SK-N-SH treated with all-trans-retinoic acid at 6 μM for 48 hours (cell line): ENCODE results near the gene ARF4.

Experiments used
- ATAC-seq: fragments of 200-7000 bp; cut with Tn5 transposase; 3 replicates; pipeline ENCODE4 v1.9.1; 2020; ENCODE audit warnings: mild to moderate bottlenecking, moderate library complexity
- ARNTL ChIP-seq: fragments of 450-650 bp; formaldehyde crosslinking; IDR thresholded peaks from 2 replicates; pipeline ENCODE4 v1.5.0; 2020; ENCODE audit warnings: low read depth, mild to moderate bottlenecking, moderate library complexity, borderline replicate concordance
- BACH2 ChIP-seq: fragments of 250-450 bp; sonication (Bioruptor Pico); IDR thresholded peaks from 2 replicates; pipeline ENCODE4 v1.9.0; 2021; ENCODE audit warnings: mild to moderate bottlenecking, borderline replicate concordance
- CREB5 ChIP-seq: fragments of 250-450 bp; sonication (Bioruptor Pico); IDR thresholded peaks from 2 replicates; pipeline ENCODE4 v1.5.1; 2020; ENCODE audit warnings: low read depth, mild to moderate bottlenecking, moderate library complexity
- CSDC2 ChIP-seq: fragments of 250-450 bp; sonication (Bioruptor Pico); IDR thresholded peaks from 2 replicates; pipeline ENCODE4 v1.5.0; 2020; ENCODE audit warnings: mild to moderate bottlenecking, moderate library complexity
- CSRNP3 ChIP-seq: fragments of 250-450 bp; sonication (Bioruptor Pico); IDR thresholded peaks from 2 replicates; pipeline ENCODE4 v1.5.1; 2021; ENCODE audit warnings: mild to moderate bottlenecking, moderate library complexity
- ESRRG ChIP-seq: fragments of 250-450 bp; sonication (Bioruptor Pico); IDR thresholded peaks from 2 replicates; pipeline ENCODE4 v1.6.1; 2021; ENCODE audit warnings: mild to moderate bottlenecking
- GLIS3 ChIP-seq: fragments of 250-450 bp; sonication (Bioruptor Pico); IDR thresholded peaks from 2 replicates; pipeline ENCODE4 v1.5.0; 2020; ENCODE audit warnings: mild to moderate bottlenecking, moderate library complexity
- ISL1 ChIP-seq: fragments of 250-450 bp; sonication (Bioruptor Pico); IDR thresholded peaks from 2 replicates; pipeline ENCODE4 v2.1.2; 2022; ENCODE audit warnings: mild to moderate bottlenecking, moderate library complexity
- OSR1 ChIP-seq: fragments of 250-450 bp; sonication (Bioruptor Pico); IDR thresholded peaks from 2 replicates; pipeline ENCODE4 v1.8.0; 2022; ENCODE audit warnings: moderate library complexity, mild to moderate bottlenecking, inconsistent platforms
- PATZ1 ChIP-seq: fragments of 250-450 bp; sonication (Bioruptor Pico); IDR thresholded peaks from 2 replicates; pipeline ENCODE4 v1.8.0; 2020; ENCODE audit warnings: mild to moderate bottlenecking, moderate library complexity, borderline replicate concordance
- POU6F1 ChIP-seq: fragments of 250-450 bp; sonication (Bioruptor Pico); IDR thresholded peaks from 2 replicates; pipeline ENCODE4 v1.8.0; 2021; ENCODE audit warnings: low read depth, mild to moderate bottlenecking, moderate library complexity, borderline replicate concordance
- PPARA ChIP-seq: fragments of 250-450 bp; sonication (Bioruptor Pico); IDR thresholded peaks from 2 replicates; pipeline ENCODE4 v1.5.0; 2020; ENCODE audit warnings: mild to moderate bottlenecking, borderline replicate concordance
- RARB ChIP-seq: fragments of 250-450 bp; sonication (Bioruptor Pico); IDR thresholded peaks from 2 replicates; pipeline ENCODE4 v1.8.0; 2021; ENCODE audit warnings: mild to moderate bottlenecking, moderate library complexity
- SNAI2 ChIP-seq: fragments of 250-450 bp; sonication (Bioruptor Pico); IDR thresholded peaks from 2 replicates; pipeline ENCODE4 v1.5.0; 2020; ENCODE audit warnings: mild to moderate bottlenecking, moderate library complexity
- TCF4 ChIP-seq: fragments of 250-450 bp; sonication (Bioruptor Pico); IDR thresholded peaks from 2 replicates; pipeline ENCODE4 v1.8.0; 2021; ENCODE audit warnings: mild to moderate bottlenecking, moderate library complexity, borderline replicate concordance
- TOX ChIP-seq: fragments of 250-450 bp; sonication (Bioruptor Pico); IDR thresholded peaks from 2 replicates; pipeline ENCODE4 v1.8.0; 2021; ENCODE audit warnings: mild to moderate bottlenecking, moderate library complexity, borderline replicate concordance
- TSHZ2 ChIP-seq: fragments of 250-450 bp; sonication (Bioruptor Pico); IDR thresholded peaks from 2 replicates; pipeline ENCODE4 v1.5.0; 2020; ENCODE audit warnings: mild to moderate bottlenecking, moderate library complexity
- ZC3H10 ChIP-seq: fragments of 250-450 bp; sonication (Bioruptor Pico); IDR thresholded peaks from 2 replicates; pipeline ENCODE4 v1.5.1; 2021; ENCODE audit warnings: mild to moderate bottlenecking, moderate library complexity
- ZFP3 ChIP-seq: fragments of 250-450 bp; sonication (Bioruptor Pico); IDR thresholded peaks from 2 replicates; pipeline ENCODE4 v1.5.0; 2020; ENCODE audit warnings: mild to moderate bottlenecking, moderate library complexity
- ZFP30 ChIP-seq: fragments of 450-650 bp; formaldehyde crosslinking; IDR thresholded peaks from 2 replicates; pipeline ENCODE4 v1.5.0; 2022; ENCODE audit warnings: mild to moderate bottlenecking, moderate library complexity
- ZNF565 ChIP-seq: fragments of 450-650 bp; formaldehyde crosslinking; conservative IDR thresholded peaks from 2 replicates; pipeline ENCODE4 v1.5.0; 2020; ENCODE audit warnings: low read depth, mild to moderate bottlenecking, moderate library complexity
- ZNF70 ChIP-seq: fragments of 450-650 bp; formaldehyde crosslinking; IDR thresholded peaks from 2 replicates; pipeline ENCODE4 v1.5.0; 2020; ENCODE audit warnings: mild to moderate bottlenecking, moderate library complexity
- ZNF8 ChIP-seq: fragments of 450-650 bp; formaldehyde crosslinking; IDR thresholded peaks from 2 replicates; pipeline ENCODE4 v1.5.0; 2020; ENCODE audit warnings: mild to moderate bottlenecking, moderate library complexity

Gene ARF4

GRCh38 chr3:57575966-57576626, 21.0 kb downstream of the ARF4 start:
- ATAC-seq = no peak
- no peak for TF ChIP-seq SNAI2
- TF ChIP-seq OSR1 = no peak
- TF ChIP-seq ZFP3 (CRISPR knock-in tag) = no peak
- no peak for TF ChIP-seq BACH2 (CRISPR knock-in tag)
- TF ChIP-seq ZNF70 = no peak
- TF ChIP-seq ZNF8 (CRISPR knock-in tag) = no peak
- no peak for TF ChIP-seq TOX
- no peak for TF ChIP-seq GLIS3 (CRISPR knock-in tag)
- TF ChIP-seq POU6F1 = no peak
- no peak for TF ChIP-seq ARNTL (CRISPR knock-in tag)
- no peak for TF ChIP-seq PPARA (CRISPR knock-in tag)
- TF ChIP-seq ISL1 = no peak
- TF ChIP-seq CREB5 (CRISPR knock-in tag) = no peak
- TF ChIP-seq ESRRG = no peak
- TF ChIP-seq TSHZ2 (CRISPR knock-in tag) = no peak
- no peak for TF ChIP-seq ZFP30 (CRISPR knock-in tag)
- no peak for TF ChIP-seq CSDC2 (CRISPR knock-in tag)
- TF ChIP-seq CSRNP3 = no peak
- no peak for TF ChIP-seq TCF4 (CRISPR knock-in tag)

GRCh38 chr3:57572096-57572495, 25.0 kb downstream of the ARF4 start:
- ATAC-seq = no peak
- TF ChIP-seq CSRNP3 (no peak), ESRRG (no peak), ISL1 (no peak), PATZ1 (CRISPR knock-in tag) (no peak), ZC3H10 (CRISPR knock-in tag) (no peak), SNAI2 (no peak), ARNTL (CRISPR knock-in tag) (no peak), GLIS3 (CRISPR knock-in tag) (no peak), ZFP30 (CRISPR knock-in tag) (no peak), TCF4 (CRISPR knock-in tag) (no peak), CSDC2 (CRISPR knock-in tag) (no peak), OSR1 (no peak), ZNF8 (CRISPR knock-in tag) (no peak), ZNF565 (CRISPR knock-in tag) (no peak), PPARA (CRISPR knock-in tag) (no peak), BACH2 (CRISPR knock-in tag) (no peak), POU6F1 (no peak), RARB (no peak)
- TF ChIP-seq, all 23 proteins: peak for 0
